Right cardiac atrium (tissue), 5 donors: Measurements from ENCODE around the gene NT5E. TPM values are rescaled to one million over a fixed set of nuclear protein-coding genes. Genes with fewer than 3 reads are reported as not detected.

ENCODE experiments used
- ATAC-seq, 2 donors: fragments of 200-7000 bp; cut with Tn5 transposase; one replicate each; pipeline versions ENCODE4 v1.8.0 to v1.9.1; 2020; ENCODE audit warnings: moderate library complexity in 2 of 2, mild to moderate bottlenecking in 1 of 2
- DNase-seq, 3 donors: peaks; one replicate each; pipeline ENCODE4 v3.0.0-alpha.2; 2020
- H3K27ac ChIP-seq: one replicate; pipeline ENCODE4 v1.5.1; 2013; ENCODE audit warnings: mild to moderate bottlenecking, low read length, control low read depth, moderate library complexity
- H3K27me3 ChIP-seq: one replicate; pipeline ENCODE4 v1.6.1; 2013; ENCODE audit not compliant: control insufficient read depth, insufficient read depth
- H3K4me1 ChIP-seq: one replicate; pipeline ENCODE4 v1.6.1; 2013; ENCODE audit warnings: low read length; ENCODE audit not compliant: control insufficient read depth, insufficient read depth
- H3K4me3 ChIP-seq: one replicate; pipeline ENCODE4 v1.5.1; 2013; ENCODE audit warnings: low read length, control low read depth
- H3K9me3 ChIP-seq: one replicate; pipeline ENCODE4 v1.6.1; 2013; ENCODE audit warnings: low read length; ENCODE audit not compliant: control insufficient read depth
- WGBS: extraction: QIAGEN DNeasy Blood & Tissue Kit; methylation state at CpG from one replicate; pipeline ENCODE4 v1.1.7; 2013; 5-methylcytosine and 5-hydroxymethylcytosine counted together
- intact Hi-C, 4 donors: fragments of 100-400 bp; cut with DNase I; formaldehyde crosslinking; loops; one replicate each; pipeline versions ENCODE4 v1.11.0 to v1.14.0; 2022 to 2023
- polyA plus RNA-seq: library from polyadenylated mRNA; stranded (reverse); fragments of 200-250 nt; gene quantifications from one replicate; pipeline ENCODE4 v1.2.3, GENCODE V29; 2013
- total RNA-seq, 4 donors: library from RNA; stranded (reverse); fragmentation: NEBNext Ultra II Directional; extraction: Animal tissue kit (Norgen Biotek cat#: 25700); gene quantifications; one replicate each; pipeline ENCODE4 v1.2.1, GENCODE V29; 2021
- donor health status: healthy with polysubstance abuse.
- donor health status: DM: no; HTN: yes; CAD: no.
- donor health status: DM: no; HTN: no; CAD: no.
- donor health status: DM: no; HTN: yes; CAD: no; lungs with severe emphysema.
- donor health status: DM: yes; HTN: yes; CAD: no.

NT5E gene
- total and polyA plus RNA-seq, 5 donors, result 3.6 to 13.3 (median 9.1) TPM

GRCh38 chr6:85422996-85423395 lies 26.9 kb upstream of the NT5E start:
- WGBS, result 79% methylated on average over 5 of the region's 5 CpGs
- intact Hi-C loops, result no loop called here

GRCh38 chr6:85424981-85425380 lies 24.9 kb upstream of the NT5E start:
- H3K9me3 ChIP-seq, result no peaks in the 10 kb centered on the region
- H3K4me1 ChIP-seq, result no peaks in the 10 kb centered on the region
- ATAC-seq, result no peak
- intact Hi-C loops, result no loop called here
- DNase-seq, result no peak
- 82% methylated on average over 2 of the region's 2 CpGs for WGBS
- H3K27me3 ChIP-seq, result no peaks in the 10 kb centered on the region
- H3K27ac ChIP-seq, result no peak overlapping the region
- no peak overlapping the region for H3K4me3 ChIP-seq

More at GRCh38 chr6:85422996-85423395, 26.9 kb upstream of the NT5E start:
- Histone ChIP-seq H3K4me3 (no peak overlapping the region), H3K27me3 (no peaks in the 10 kb centered on the region), H3K4me1 (no peaks in the 10 kb centered on the region), H3K9me3 (no peaks in the 10 kb centered on the region), H3K27ac (no peak overlapping the region)
- DNase-seq, result no peak
- ATAC-seq, result no peak

- Histone ChIP-seq H3K4me1 (no peaks in the 10 kb centered on the region), H3K4me3 (no peak overlapping the region), H3K27ac (no peak overlapping the region), H3K27me3 (no peaks in the 10 kb centered on the region), H3K9me3 (no peaks in the 10 kb centered on the region)
- intact Hi-C loops, result no loop called here
- ATAC-seq, result no peak
- WGBS, result 93% methylated on average over 4 of the region's 4 CpGs
- no peak for DNase-seq
Measured at GRCh38 chr6:85425997-85426396, 23.9 kb upstream of the NT5E start.

- no peak overlapping the region for H3K4me3 ChIP-seq
- no peaks in the 10 kb centered on the region for H3K4me1 ChIP-seq
- H3K9me3 ChIP-seq, result no peaks in the 10 kb centered on the region
- H3K27me3 ChIP-seq, result no peaks in the 10 kb centered on the region
- no peak overlapping the region for H3K27ac ChIP-seq
- DNase-seq (no peak), ATAC-seq (no peak)
- WGBS, result 88% methylated on average over 1 of the region's 1 CpG
- intact Hi-C loops, result no loop called here
Measured at GRCh38 chr6:85428486-85428885, 21.4 kb upstream of the NT5E start.

GRCh38 chr6:85429346-85429745 lies 20.5 kb upstream of the NT5E start:
- Histone ChIP-seq H3K27ac (no peak overlapping the region), H3K9me3 (no peaks in the 10 kb centered on the region), H3K27me3 (no peaks in the 10 kb centered on the region), H3K4me1 (no peaks in the 10 kb centered on the region), H3K4me3 (no peak overlapping the region)
- no peak for DNase-seq
- ATAC-seq, result no peak
- intact Hi-C loops, result no loop called here
- 93% methylated on average over 4 of the region's 4 CpGs for WGBS

- no peak overlapping the region for H3K4me3 ChIP-seq
- no peaks in the 10 kb centered on the region for H3K27me3 ChIP-seq
- 52% methylated on average over 3 of the region's 3 CpGs for WGBS
- no peaks in the 10 kb centered on the region for H3K9me3 ChIP-seq
- H3K4me1 ChIP-seq, result no peaks in the 10 kb centered on the region
- no peak overlapping the region for H3K27ac ChIP-seq
- DNase-seq (no peak), ATAC-seq (no peak)
- intact Hi-C loops, result no loop called here
Measured at GRCh38 chr6:85431271-85431670, 18.6 kb upstream of the NT5E start.

GRCh38 chr6:85432554-85432953 lies 17.3 kb upstream of the NT5E start:
- Histone ChIP-seq H3K4me1 (no peaks in the 10 kb centered on the region), H3K9me3 (no peaks in the 10 kb centered on the region), H3K27ac (no peak overlapping the region), H3K4me3 (no peak overlapping the region), H3K27me3 (no peaks in the 10 kb centered on the region)
- 86% methylated on average over 1 of the region's 1 CpG for WGBS
- ATAC-seq (no peak), DNase-seq (no peak)
- intact Hi-C loops, result no loop called here

- Histone ChIP-seq H3K4me3 (peak overlapping the region; percentile 15), H3K27me3 (no peaks in the 10 kb centered on the region), H3K27ac (no peak overlapping the region), H3K9me3 (no peaks in the 10 kb centered on the region), H3K4me1 (no peaks in the 10 kb centered on the region)
- DNase-seq, result no peak
- intact Hi-C loops, result no loop called here
- ATAC-seq, result no peak
- 20% methylated on average over 1 of the region's 1 CpG for WGBS
Measured at GRCh38 chr6:85435851-85436250, 14.0 kb upstream of the NT5E start.

GRCh38 chr6:85436411-85436810 lies 13.5 kb upstream of the NT5E start:
- intact Hi-C loops, result no loop called here
- Histone ChIP-seq H3K27me3 (no peaks in the 10 kb centered on the region), H3K4me1 (no peaks in the 10 kb centered on the region), H3K9me3 (no peaks in the 10 kb centered on the region), H3K4me3 (no peak overlapping the region), H3K27ac (no peak overlapping the region)
- WGBS, result 68% methylated on average over 1 of the region's 1 CpG
- DNase-seq (no peak), ATAC-seq (peak; percentile 59 to 80)

GRCh38 chr6:85436939-85437495 lies 12.9 kb upstream of the NT5E start:
- H3K9me3 ChIP-seq, result no peaks in the 10 kb centered on the region
- intact Hi-C loops, result no loop called here
- H3K27ac ChIP-seq, result no peak overlapping the region
- H3K4me1 ChIP-seq, result no peaks in the 10 kb centered on the region
- ATAC-seq, result no peak
- no peaks in the 10 kb centered on the region for H3K27me3 ChIP-seq
- no peak for DNase-seq
- 77% methylated on average over 5 of the region's 5 CpGs for WGBS
- H3K4me3 ChIP-seq, result no peak overlapping the region

- WGBS, result 90% methylated on average over 1 of the region's 1 CpG
- intact Hi-C loops, result no loop called here
Measured at GRCh38 chr6:85443349-85444117, 6.3 kb upstream of the NT5E start.

More at GRCh38 chr6:85443349-85444117, 6.3 kb upstream of the NT5E start:
- Histone ChIP-seq H3K4me3 (no peak overlapping the region), H3K9me3 (no peaks in the 10 kb centered on the region), H3K27me3 (no peaks in the 10 kb centered on the region), H3K4me1 (no peaks in the 10 kb centered on the region), H3K27ac (no peak overlapping the region)
- ATAC-seq, result no peak
- no peak for DNase-seq
